Heart left ventricle (tissue), 13 donors: ENCODE data around the gene FGFR4.
A peak's percentile ranks its signal among the peaks of the same experiment; 100 is the strongest.

Experiments used
- POLR2A ChIP-seq, 2 donors: fragments of 450-650 bp; IDR thresholded peaks; one replicate each; pipeline ENCODE4 v1.6.1; 2017; ENCODE audit warnings: antibody characterized with exemption in 2 of 2, mild to moderate bottlenecking in 2 of 2, moderate library complexity in 2 of 2
- TF ChIP-seq, protein P1 (sequence below), 12 donors: fragments of 200-600 bp; sonication (generic) in 4 of 12; IDR thresholded peaks; one replicate each; pipeline versions ENCODE4 v1.5.0 to v1.8.0; 2018 to 2022; ENCODE audit warnings: antibody characterized with exemption in 12 of 12, mild to moderate bottlenecking in 5 of 12
- donor health status: ischemic (EF 13 %, LVEDD 7.1; RV severe dilation, severe dysfunction).
- donor health status: DM: no; HTN: yes; CAD: no.
- donor health status: DM: no; HTN: no; CAD: no.
- donor health status: ischemic (EF 25% LVEDD 6.9; RV normal size, moderate dysfunction).
- donor health status: ischemic (EF 25% LVEDD 5.7; RV mildly dilated, moderate dysfunction).
- donor health status: ischemic (EF 35%, LVEDD 5.7; RV mildly dilated, moderate dysfunction).
- donor health status: nonischemic (EF 11% LVEDD 7.7; RV severe dilation, severe dysfunction).
- donor health status: DM: yes; HTN: yes; CAD: no.
- donor health status: PGD.
- donor health status: ischemic (EF 29% LVEDD 5.4; RV normal size, mild dysfunction).
- donor health status: nonischemic (EF 23%, LVEDD 6.1; RV moderate dilation, normal function).

DNA sequence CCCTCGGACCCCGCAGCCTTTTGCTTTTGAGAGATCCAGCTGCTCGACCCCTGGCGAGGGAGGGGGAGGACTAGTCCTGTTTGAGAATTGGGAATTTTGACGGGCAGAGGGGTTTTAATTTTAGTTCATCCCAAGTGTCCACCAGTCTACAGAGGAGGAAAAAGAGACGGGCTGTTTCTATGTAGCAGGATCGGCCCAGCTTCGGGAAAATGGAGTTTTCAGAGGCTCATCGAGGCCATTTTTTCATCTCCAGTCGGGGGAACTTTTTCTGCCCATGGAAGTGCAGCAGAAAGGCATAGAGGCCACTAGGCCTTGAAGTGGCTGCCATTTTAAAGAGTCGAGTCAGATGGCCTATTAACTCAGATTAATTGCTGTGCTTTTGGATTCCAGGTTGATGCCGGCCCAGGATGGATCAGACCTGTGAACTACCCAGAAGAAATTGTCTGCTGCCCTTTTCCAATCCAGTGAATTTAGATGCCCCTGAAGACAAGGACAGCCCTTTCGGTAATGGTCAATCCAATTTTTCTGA lies 48.0 kb downstream of the FGFR4 start:
- TF ChIP-seq, protein P1, sequence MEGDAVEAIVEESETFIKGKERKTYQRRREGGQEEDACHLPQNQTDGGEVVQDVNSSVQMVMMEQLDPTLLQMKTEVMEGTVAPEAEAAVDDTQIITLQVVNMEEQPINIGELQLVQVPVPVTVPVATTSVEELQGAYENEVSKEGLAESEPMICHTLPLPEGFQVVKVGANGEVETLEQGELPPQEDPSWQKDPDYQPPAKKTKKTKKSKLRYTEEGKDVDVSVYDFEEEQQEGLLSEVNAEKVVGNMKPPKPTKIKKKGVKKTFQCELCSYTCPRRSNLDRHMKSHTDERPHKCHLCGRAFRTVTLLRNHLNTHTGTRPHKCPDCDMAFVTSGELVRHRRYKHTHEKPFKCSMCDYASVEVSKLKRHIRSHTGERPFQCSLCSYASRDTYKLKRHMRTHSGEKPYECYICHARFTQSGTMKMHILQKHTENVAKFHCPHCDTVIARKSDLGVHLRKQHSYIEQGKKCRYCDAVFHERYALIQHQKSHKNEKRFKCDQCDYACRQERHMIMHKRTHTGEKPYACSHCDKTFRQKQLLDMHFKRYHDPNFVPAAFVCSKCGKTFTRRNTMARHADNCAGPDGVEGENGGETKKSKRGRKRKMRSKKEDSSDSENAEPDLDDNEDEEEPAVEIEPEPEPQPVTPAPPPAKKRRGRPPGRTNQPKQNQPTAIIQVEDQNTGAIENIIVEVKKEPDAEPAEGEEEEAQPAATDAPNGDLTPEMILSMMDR (IDR thresholded peaks at IDR 0.05): peak in 1 of 12 donors; percentile 1
- TF ChIP-seq POLR2A (IDR thresholded peaks at IDR 0.05): no peak
